Upper lobe of left lung (tissue), 4 donors: ENCODE data around the gene PAX7.
"Not testable (repeated sequence)": the region's sequence is repeated elsewhere in the genome, so short reads cannot be mapped to it uniquely, and the experiment has no call there.

Experiments
- CTCF ChIP-seq, 6 experiments: fragments of 450-650 bp in 4 of 6; fragments of 200-600 bp in 2 of 6; sonication (generic) in 2 of 6; IDR thresholded peaks; one replicate each; pipeline ENCODE4 v1.5.1; 2016 to 2019; ENCODE audit warnings: antibody characterized with exemption in 6 of 6
- EP300 ChIP-seq, 4 donors: sonication (generic); formaldehyde crosslinking; IDR thresholded peaks; one replicate each; pipeline ENCODE4 v1.5.1; 2017; ENCODE audit warnings: antibody characterized with exemption in 4 of 4, control low read depth in 2 of 4
- POLR2A ChIP-seq, 4 donors: fragments of 450-650 bp; IDR thresholded peaks; one replicate each; pipeline ENCODE4 v1.5.1; 2016 to 2017; ENCODE audit warnings: antibody characterized with exemption in 4 of 4, mild to moderate bottlenecking in 2 of 4
- POLR2AphosphoS5 ChIP-seq, 2 donors: sonication (generic); formaldehyde crosslinking; IDR thresholded peaks; one replicate each; pipeline ENCODE4 v1.5.1; 2017; ENCODE audit warnings: antibody characterized with exemption in 2 of 2

- not testable (repeated sequence) for TF ChIP-seq POLR2AphosphoS5, CTCF, POLR2A, EP300 (IDR thresholded peaks at IDR 0.05)
These were observed 136.9 kb downstream of the PAX7 start for GRCh38 chr1:18767576-18767975.
